Mammary epithelial cell (primary cell): ENCODE data around the gene KHK.

Experiments used
- EZH2 ChIP-seq: IDR thresholded peaks from 2 replicates; pipeline ENCODE4 v1.6.1; 2012; ENCODE audit warnings: low read length, inconsistent platforms, borderline replicate concordance
- TF ChIP-seq, protein P1 (sequence below), 2 donors: IDR thresholded peaks in 1 of 2; conservative IDR thresholded peaks in 1 of 2; 2 replicates each; pipeline ENCODE4 v1.5.1; 2011 to 2012; ENCODE audit warnings: inconsistent platforms in 2 of 2, low read length in 2 of 2, mild to moderate bottlenecking in 2 of 2, control low read depth in 1 of 2, low read depth in 1 of 2; ENCODE audit not compliant: insufficient read depth in 1 of 2; ENCODE audit errors: extremely low read depth in 1 of 2

GRCh38 chr2:27050281-27050995 is 36.1 kb upstream of the KHK start:
- TF ChIP-seq, protein P1, sequence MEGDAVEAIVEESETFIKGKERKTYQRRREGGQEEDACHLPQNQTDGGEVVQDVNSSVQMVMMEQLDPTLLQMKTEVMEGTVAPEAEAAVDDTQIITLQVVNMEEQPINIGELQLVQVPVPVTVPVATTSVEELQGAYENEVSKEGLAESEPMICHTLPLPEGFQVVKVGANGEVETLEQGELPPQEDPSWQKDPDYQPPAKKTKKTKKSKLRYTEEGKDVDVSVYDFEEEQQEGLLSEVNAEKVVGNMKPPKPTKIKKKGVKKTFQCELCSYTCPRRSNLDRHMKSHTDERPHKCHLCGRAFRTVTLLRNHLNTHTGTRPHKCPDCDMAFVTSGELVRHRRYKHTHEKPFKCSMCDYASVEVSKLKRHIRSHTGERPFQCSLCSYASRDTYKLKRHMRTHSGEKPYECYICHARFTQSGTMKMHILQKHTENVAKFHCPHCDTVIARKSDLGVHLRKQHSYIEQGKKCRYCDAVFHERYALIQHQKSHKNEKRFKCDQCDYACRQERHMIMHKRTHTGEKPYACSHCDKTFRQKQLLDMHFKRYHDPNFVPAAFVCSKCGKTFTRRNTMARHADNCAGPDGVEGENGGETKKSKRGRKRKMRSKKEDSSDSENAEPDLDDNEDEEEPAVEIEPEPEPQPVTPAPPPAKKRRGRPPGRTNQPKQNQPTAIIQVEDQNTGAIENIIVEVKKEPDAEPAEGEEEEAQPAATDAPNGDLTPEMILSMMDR (conservative IDR thresholded peaks at IDR 0.05 in 1 of 2, IDR thresholded peaks at IDR 0.05 in 1 of 2; ENCODE audit: extremely low read depth in 1 of 2, insufficient read depth in 1 of 2, low read depth in 1 of 2, low read length in 2 of 2): peak in 1 of 2 donors; percentile 51
- no peak for TF ChIP-seq EZH2
